ENCODE data around the gene SERPINF2. TPM values are rescaled to one million over a fixed set of nuclear protein-coding genes. Genes with fewer than 3 reads are reported as not detected.

Gene SERPINF2
- total RNA-seq, 1 donor from 2014 or later, result 1.2 TPM

GRCh38 chr17:1754430-1755112 is 11.9 kb downstream of the SERPINF2 start:
- no peak for TF ChIP-seq CTCF (IDR thresholded peaks at IDR 0.05; ENCODE audit: insufficient read depth, low read length, poor library complexity, severe bottlenecking)
- no peak overlapping the region for H3K4me3 ChIP-seq (ENCODE audit: low read depth, low read length)
- H3K36me3 ChIP-seq (ENCODE audit: control insufficient read depth, insufficient read depth, low read length), result no peaks in the 10 kb centered on the region
- DNase-seq (ENCODE audit: low read depth), result no peak
- no peaks in the 10 kb centered on the region for H3K27me3 ChIP-seq (ENCODE audit: control insufficient read depth, insufficient read depth, low read length)

DNA sequence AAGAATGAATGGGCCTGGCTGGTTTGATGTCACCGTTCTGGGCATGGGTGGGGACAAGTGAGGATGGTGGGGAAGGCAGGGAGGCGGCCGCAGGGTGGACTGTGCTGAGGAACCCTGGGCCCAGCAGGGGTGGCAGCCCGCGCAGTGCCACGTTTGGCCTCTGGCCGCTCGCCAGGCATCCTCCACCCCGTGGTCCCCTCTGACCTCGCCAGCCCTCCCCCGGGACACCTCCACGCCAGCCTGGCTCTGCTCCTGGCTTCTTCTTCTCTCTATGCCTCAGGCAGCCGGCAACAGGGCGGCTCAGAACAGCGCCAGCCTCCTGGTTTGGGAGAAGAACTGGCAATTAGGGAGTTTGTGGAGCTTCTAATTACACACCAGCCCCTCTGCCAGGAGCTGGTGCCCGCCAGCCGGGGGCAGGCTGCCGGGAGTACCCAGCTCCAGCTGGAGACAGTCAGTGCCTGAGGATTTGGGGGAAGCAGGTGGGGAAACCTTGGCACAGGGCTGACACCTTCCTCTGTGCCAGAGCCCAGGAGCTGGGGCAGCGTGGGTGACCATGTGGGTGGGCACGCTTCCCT is 12.7 kb downstream of the SERPINF2 start:
- TF ChIP-seq CTCF (IDR thresholded peaks at IDR 0.05; ENCODE audit: insufficient read depth, low read length, poor library complexity, severe bottlenecking), result no peak
- Histone ChIP-seq H3K4me3 (ENCODE audit: low read depth, low read length) (no peak overlapping the region), H3K36me3 (ENCODE audit: control insufficient read depth, insufficient read depth, low read length) (no peaks in the 10 kb centered on the region), H3K27me3 (ENCODE audit: control insufficient read depth, insufficient read depth, low read length) (no peaks in the 10 kb centered on the region)
- no peak for DNase-seq (ENCODE audit: low read depth)

DNA sequence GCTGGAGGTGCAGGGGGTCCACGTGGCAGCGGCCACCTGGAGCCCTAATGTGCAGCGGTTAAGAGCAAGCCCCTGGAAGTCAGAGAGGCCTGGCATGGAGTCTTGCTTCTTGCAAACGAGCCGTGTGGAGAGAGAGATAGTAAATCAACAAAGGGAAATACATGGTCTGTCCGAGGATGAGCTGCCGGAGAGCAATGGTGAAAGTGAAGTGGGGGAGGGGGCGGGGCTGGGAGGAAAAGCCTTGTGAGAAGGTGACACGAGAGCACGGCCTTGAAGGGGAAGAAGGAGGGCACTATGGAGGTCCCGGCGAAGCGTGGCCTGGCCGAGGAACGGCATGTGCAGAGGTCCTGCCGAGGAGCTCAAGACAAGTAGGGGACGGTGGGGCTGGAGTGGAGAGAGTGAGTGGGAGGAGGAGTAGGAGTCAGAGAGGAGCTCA is 13.2 kb downstream of the SERPINF2 start:
- H3K4me3 ChIP-seq (ENCODE audit: low read depth, low read length), result no peak overlapping the region
- DNase-seq (ENCODE audit: low read depth), result no peak
- H3K27me3 ChIP-seq (ENCODE audit: control insufficient read depth, insufficient read depth, low read length), result no peaks in the 10 kb centered on the region
- no peaks in the 10 kb centered on the region for H3K36me3 ChIP-seq (ENCODE audit: control insufficient read depth, insufficient read depth, low read length)
- TF ChIP-seq CTCF (IDR thresholded peaks at IDR 0.05; ENCODE audit: insufficient read depth, low read length, poor library complexity, severe bottlenecking), result no peak

DNA sequence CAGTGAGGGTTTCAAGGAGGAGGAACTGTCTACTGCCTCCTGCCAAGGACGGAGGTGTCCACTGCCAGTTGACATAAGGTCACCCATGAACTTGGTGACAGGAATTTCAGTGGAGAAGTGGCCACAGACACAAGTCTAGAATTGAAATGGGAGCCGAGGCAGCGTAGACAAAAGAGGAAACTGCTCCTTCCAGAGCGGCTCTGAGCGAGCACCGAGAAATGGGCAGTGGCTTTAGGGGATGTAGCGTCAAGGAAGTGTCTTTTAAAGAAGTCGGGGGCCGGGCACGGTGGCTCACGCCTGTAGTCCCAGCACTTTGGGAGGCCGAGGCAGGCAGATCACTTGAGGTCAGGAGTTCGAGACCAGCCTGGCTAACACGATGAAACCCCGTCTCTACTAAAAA is 16.1 kb downstream of the SERPINF2 start:
- TF ChIP-seq CTCF (IDR thresholded peaks at IDR 0.05; ENCODE audit: insufficient read depth, low read length, poor library complexity, severe bottlenecking), result no peak
- Histone ChIP-seq H3K36me3 (ENCODE audit: control insufficient read depth, insufficient read depth, low read length) (no peaks in the 10 kb centered on the region), H3K27me3 (ENCODE audit: control insufficient read depth, insufficient read depth, low read length) (no peaks in the 10 kb centered on the region), H3K4me3 (ENCODE audit: low read depth, low read length) (no peak overlapping the region)
- DNase-seq (ENCODE audit: low read depth), result no peak

- no peak for TF ChIP-seq CTCF (IDR thresholded peaks at IDR 0.05; ENCODE audit: insufficient read depth, low read length, poor library complexity, severe bottlenecking)
- DNase-seq (ENCODE audit: low read depth), result no peak
- no peaks in the 10 kb centered on the region for H3K27me3 ChIP-seq (ENCODE audit: control insufficient read depth, insufficient read depth, low read length)
- H3K4me3 ChIP-seq (ENCODE audit: low read depth, low read length), result no peak overlapping the region
- no peaks in the 10 kb centered on the region for H3K36me3 ChIP-seq (ENCODE audit: control insufficient read depth, insufficient read depth, low read length)
These were observed 16.9 kb downstream of the SERPINF2 start for GRCh38 chr17:1759529-1759928.
